ENCODE measurements around the gene PNPLA7. TPM values are rescaled to one million over a fixed set of nuclear protein-coding genes. Genes with fewer than 3 reads are reported as not detected.
A peak's percentile ranks its signal among the peaks of the same experiment; 100 is the strongest.

The PNPLA7 gene
- total RNA-seq, 1 donor from 2014 or later, result 9.8 TPM

DNA sequence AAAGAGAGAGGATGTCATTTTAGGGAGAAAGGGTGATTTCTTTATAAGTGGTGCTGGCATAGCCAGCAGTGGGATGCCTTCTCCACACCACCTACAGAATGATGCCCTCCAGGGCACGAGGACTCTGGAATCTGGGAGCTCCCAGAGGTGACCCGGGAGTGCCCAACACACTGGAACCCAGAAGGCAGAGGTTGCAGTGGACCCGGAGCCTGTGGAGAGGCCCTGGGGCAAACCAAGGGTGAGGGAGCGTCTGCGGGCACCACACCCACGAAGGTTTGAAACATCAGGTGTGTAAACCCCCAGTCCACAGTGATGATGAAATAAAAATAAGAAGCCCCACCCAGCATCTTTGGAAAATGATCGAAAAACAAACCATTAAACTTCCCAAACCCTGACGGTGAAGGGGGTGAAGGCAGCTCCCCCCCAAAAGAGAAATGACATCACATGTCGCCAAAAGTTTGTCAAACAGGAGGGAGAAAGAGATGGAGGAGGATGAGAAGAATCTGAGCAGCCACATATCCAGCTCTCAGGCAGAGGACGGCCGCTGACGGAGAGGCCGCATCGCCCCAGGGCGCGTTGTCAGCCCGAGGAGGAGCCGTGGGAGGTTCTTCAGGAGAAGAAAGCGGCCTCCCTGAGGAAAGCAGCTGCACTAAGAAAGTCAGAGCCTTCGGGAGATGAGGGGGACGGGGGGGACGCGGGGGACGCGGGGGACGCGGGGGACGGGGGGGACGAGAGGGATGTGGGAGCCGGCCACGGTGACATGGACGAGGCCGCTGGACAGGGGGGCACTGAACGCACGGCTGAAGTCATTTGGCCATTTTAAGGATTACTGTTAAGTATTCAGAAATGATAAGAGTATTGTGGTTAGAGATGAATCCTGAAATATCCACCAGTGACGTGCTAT lies 47.9 kb downstream of the PNPLA7 start:
- ATAC-seq (no peak), DNase-seq (ENCODE audit: missing footprints) (no peak)
- intact Hi-C loops (cut with DNase I), result no loop called here

DNA sequence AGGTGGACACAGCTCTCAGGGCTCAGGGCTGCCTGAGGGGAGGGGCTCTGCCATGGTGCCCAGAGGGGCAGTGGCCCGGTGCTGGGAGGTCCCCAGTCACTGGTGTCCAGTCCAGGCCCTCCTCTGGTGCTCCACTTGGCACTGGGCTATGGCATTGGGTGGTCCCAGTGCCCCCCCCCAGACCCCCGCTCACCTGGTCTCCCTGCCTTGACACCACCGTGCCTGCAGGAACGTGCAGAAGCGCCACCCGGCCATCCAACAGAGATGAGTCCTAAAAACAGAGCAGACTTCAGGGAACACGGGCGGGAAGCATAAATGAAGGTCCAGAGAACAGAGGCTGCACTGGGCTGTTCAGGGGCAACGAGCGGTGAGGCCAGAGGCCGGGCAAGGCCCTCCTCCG lies 48.7 kb downstream of the PNPLA7 start:
- ATAC-seq (no peak), DNase-seq (ENCODE audit: missing footprints) (no peak)
- intact Hi-C loops (cut with DNase I), result no loop called here

DNA sequence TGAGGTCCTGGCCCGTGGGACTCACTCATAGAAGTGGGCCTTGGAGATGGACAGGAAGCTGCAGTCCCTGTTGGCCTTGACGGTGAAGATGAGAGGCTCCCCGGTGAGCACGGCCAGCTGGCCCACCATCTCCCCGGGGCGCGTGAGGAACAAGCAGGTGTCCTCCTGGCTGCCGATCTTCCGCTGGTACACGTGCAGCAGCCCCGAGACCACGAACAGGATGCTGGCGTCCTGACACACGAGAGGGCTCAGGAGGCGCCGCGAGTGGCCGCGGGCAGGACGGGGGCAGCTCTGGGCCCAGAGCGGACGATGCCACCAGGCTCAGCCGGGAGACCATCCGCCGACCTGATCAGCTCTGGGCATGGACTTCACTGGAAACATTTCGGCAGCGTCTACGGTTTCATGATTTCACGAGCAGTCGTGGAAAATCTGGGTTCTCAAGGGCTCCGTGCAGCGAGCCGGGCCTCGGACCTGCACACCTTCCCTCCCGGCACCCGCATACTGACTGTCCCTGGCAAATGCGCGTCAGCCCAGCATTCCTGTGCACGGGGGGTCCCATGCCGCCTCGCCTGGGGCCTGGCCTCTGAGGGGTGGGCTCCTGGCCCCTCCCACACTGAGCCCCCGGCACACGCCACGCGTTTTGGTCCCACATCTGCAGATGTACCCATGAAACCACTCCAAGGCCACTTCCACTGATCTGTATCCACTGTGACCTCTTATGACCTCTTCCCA lies 49.4 kb downstream of the PNPLA7 start:
- no peak for DNase-seq (ENCODE audit: missing footprints)
- intact Hi-C loops (cut with DNase I), result no loop called here
- ATAC-seq, result no peak

DNA sequence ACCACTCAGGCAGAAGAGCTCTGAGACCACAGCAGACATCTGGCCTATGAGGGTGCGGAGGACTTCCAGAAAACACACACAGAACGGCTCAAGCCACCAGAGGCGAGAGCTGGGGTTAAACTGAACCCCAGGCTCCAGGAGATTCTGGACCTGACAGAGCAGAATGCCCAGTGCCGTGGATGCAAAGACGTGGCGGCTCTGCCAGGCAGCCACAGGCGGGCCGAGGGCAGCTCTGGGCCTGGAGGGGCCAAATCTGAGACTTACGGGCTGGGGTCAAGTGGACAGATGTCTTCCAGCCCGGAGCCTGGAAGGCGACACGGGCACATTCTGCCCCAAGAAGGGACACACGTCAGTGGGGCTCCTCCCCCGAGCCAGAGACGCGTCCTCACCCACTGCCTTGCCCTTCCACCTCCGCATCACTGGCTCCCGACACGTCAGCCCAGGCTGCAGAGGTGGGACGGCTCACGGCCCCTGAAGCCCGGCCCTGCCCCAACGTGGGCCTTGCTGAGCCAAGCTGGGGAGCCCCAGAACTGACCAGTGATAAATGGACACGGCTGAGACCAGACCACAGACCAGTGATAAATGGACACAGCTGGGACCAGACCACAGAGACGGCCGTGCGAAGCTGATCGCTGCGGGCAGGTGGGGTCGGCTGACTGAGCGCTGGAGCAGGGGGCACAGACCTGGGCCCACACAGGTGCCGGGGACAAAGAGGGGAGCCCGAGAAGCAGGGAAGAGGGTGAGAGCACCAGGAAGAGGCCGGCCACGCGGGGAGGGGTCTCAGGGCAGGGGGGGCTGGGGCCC lies 50.1 kb downstream of the PNPLA7 start:
- intact Hi-C loops (cut with DNase I), result no loop called here
- DNase-seq (ENCODE audit: missing footprints) (no peak), ATAC-seq (no peak)

DNA sequence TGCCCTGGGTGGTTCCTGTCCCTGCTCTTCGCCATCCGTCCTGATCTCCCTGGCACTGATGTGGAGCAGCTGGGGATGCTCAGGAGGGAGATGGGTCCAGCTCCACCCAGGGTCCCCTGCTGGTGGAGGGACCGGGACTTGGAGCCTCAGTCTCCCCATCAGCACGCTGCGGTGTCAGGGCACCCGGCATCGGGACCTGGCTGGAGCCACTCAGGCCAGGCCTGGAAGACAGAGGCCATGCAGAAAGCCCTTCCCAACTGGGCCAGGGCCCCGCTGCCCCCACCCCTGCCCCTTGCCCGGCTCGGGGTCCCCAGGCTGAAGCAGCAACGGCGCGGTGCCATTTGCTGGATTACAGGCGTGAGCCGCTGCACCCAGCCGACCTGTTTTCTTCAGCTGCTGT lies 50.8 kb downstream of the PNPLA7 start:
- intact Hi-C loops (cut with DNase I), result no loop called here
- no peak for DNase-seq (ENCODE audit: missing footprints)
- ATAC-seq, result no peak

DNA sequence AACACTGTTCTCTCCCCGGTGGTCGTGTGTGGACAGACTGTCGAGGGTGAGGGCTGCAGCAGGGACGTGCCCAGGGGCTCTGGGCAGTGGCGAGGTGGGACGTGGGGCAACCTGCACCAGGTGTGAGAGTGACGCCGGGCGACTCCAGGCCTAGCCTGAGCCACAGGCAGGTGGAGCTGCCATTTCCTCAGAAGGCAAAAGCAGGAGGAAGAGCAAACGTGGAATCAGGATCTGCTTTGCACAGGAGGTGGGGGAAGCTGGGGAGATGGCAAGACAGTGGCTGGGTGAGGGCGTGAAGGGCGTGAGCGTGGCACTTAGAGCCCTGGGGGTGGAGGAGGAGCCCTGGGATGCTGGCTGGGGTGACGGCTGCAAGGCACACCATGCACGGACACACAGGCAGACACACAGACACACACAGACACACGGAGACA lies 51.5 kb downstream of the PNPLA7 start:
- DNase-seq (ENCODE audit: missing footprints) (no peak), ATAC-seq (no peak)
- intact Hi-C loops (cut with DNase I), result no loop called here

DNA sequence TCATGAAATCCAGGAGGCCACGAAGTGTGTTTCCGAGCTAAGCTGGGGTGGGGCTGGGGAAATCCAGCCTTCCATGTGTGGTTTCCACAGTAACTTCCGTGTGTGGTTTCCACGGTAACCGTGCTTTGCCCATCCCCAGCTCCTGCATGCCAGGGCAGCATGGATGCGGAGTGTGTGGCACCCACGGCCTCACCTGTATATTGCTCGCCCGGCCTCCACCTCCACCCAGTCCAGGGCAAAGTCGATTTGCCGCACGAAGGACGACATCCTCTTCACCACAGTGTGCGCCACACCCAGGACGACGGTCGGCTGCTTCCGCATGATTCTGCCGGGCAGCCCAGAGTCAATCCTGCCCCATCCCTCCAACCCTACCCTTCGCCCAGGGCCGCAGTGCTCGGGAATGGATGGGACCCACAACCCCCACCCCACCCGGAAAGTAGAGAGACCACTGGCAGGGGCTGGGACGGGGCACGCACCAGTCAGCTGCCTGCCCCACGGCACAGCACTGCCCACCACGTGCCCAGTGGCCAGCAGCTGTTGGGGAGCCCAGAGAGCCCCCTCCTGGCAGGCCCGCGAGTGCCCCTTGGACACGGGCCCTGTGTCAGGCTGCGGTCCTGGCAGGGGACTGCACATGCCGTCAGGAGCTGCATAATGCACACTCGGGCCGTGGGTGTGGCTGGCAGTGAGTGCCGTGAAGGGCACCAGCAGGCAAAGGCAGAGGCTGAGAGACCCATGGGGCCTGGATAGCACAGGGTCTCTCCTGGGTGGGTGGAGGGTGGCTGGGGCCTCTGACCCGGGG lies 52.1 kb downstream of the PNPLA7 start:
- intact Hi-C loops (cut with DNase I), result no loop called here
- no peak for ATAC-seq
- no peak for DNase-seq (ENCODE audit: missing footprints)

DNA sequence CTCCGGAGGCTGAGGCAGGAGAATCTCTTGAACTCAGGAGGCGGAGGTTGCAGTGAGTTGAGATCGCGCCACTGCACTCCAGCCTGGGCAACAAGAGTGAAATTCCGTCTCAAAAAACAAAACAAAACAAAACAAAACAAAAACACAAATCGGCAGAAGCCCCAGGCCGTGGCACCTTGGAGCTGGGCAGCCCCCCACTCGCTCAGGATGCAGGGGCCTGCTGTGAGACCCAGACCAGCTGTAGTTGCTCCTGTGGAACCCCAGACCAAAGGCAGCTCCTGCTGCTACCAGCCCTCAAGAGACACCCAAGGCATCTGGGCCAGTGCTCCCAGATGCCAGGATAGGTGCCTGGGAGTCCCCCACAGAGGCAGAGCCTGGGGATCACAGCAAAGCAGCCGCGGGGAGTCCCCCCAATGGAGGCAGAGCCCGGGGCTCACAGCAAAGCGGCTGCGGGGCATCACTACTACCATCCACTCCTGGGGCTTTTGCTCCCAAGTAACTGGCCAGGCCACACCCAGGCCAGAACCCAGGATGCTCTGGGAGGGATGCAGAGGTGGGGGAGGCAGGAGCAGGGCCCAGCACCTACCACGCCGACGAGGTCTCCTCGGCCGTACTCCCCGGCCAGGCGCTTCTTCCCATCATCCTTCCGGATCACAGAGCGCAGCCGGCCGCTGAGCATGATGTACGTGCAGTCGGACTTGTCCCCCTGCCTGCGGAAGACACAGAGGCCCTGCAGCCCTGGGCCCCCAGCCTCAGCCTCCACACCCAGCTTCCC lies 53.4 kb downstream of the PNPLA7 start:
- ATAC-seq (no peak), DNase-seq (ENCODE audit: missing footprints) (no peak)
- intact Hi-C loops (cut with DNase I), result no loop called here

DNA sequence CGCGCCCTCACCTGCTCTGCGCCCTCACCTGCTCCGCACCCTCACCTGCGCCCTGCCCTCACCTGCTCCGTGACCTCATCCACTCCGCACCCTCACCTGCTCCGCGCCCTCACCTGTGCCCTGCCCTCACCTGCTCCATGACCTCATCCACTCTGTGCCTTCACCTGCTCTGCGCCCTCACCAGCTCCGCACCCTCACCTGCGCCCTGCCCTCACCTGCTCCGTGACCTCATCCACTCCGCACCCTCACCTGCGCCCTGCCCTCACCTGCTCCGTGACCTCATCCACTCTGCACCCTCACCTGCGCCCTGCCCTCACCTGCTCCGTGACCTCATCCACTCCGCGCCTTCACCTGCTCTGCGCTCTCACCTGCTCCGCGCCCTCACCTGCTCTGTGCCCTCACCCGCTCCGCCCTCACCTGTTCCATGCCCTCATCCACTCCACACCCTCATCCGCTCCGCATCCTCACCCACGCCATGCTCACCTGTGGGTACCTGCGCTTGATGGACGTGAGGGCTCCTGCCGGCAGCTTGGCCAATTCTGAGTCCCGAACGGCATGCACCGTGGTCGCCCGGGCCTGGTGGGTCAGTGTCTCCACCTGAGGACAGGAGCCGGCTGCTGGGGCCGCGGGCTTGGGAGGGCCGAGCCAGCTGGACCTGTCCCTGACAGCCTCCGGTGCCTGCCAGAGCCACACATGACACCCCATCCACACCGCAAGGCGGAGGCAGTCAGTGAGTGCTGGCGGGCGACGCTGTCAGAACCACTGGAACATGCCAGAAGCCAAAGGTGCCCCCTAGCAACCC lies 55.5 kb downstream of the PNPLA7 start:
- intact Hi-C loops (cut with DNase I), result no loop called here
- ATAC-seq, result peak; percentile 74
- DNase-seq (ENCODE audit: missing footprints), result no peak

DNA sequence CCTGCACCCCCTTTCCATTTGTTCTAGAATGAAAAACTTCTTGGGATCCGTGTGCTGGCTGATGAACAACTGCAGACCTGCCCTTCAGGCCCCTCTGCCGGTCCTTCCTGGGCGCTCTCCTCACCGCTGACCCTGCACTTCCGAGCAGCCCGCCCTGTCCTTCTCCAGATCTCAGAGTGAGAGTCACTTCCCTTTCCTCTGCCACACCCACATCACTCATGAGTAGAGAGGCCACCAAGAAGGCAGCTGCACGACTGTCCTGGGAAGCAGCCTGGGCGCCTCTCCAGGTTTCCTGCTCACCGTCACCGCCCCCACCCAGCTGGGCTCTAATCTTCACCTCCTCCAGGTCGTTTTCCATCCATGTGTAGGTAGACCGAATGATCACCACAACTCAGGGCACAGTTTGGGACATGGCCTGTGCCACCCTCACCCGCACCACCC lies 56.1 kb downstream of the PNPLA7 start:
- DNase-seq (ENCODE audit: missing footprints) (no peak), ATAC-seq (peak; percentile 47)
- intact Hi-C loops (cut with DNase I), result no loop called here

DNA sequence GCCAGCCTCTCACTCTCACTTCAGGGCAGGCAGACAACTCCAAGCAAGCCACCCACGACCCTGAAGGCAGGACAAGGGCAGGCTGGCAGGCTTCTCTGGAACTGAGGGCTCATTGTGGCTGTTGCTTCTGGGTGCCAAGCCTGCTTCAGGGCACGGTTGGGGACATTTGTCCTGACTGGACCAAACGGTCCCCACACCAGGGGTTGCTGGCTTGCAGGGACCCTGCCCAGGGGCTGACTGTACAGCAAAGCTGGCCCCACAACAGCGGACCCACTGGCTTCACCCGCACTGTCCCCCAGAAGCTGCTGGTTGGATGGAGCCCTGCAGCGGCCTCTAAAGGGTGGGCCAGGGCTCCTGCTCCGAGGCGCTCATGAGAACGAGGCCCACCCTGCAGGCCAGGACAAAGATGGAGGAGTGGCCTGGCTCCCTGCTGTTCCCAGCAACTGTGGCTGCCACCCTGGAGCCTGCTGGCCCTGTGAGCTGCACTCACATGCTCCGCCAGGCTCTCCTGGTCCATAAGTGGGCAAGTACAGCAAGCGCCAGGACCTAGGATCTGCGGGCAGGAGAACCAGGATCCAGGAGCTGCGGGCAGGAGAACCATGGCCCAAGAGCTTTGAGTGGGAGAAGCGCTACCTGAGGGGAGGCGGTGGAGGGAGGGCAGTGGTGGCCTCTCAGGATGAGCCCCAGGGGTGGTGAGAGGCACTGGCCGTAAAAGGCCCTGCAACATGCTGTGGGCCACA lies 56.7 kb downstream of the PNPLA7 start:
- DNase-seq (ENCODE audit: missing footprints), result no peak
- intact Hi-C loops (cut with DNase I), result no loop called here
- peak; percentile 11 for ATAC-seq

DNA sequence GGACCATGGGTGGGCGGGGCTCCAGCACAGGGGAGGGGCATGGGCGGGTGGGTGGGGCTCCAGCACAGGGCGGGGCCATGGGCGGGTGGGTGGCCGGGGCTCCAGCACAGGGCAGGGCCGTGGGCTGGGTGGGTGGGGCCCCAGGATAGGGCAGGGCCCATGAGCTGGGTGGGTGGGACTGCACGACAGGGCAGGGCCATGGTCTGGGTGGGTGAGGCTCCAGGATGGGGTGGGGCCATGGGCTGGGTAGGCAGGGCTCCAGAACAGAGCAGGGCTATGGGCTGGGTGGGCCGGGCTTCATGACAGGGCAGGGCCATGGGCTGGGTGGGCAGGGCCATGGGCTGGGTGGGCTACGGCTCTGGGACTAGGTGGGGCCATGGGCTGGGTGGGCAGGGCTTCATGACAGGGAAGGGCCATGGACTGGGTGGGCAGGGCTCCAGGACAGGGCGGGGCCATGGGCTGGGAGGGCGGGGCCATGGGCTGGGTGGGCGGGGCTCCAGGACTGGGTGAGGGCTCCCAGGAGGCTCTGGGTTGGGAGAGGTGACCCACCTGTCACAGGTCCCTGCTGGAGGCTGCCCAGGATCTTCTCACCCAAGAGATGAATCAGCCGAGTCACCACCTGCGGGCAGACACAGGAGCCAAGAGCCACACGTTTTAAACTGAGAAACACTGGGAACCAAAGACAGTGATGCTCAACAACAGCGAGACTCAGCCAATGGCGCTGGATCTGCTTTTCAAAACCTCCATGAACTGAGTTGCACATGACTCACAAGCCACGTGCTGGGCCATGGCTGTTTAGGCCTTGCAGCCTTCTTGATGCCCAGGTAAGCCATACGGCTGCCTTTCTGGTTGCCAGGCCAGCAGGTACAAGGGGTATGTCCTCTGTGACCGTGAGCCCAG lies 57.5 kb downstream of the PNPLA7 start:
- no peak for DNase-seq (ENCODE audit: missing footprints)
- no peak for ATAC-seq
- intact Hi-C loops (cut with DNase I), result no loop called here

DNA sequence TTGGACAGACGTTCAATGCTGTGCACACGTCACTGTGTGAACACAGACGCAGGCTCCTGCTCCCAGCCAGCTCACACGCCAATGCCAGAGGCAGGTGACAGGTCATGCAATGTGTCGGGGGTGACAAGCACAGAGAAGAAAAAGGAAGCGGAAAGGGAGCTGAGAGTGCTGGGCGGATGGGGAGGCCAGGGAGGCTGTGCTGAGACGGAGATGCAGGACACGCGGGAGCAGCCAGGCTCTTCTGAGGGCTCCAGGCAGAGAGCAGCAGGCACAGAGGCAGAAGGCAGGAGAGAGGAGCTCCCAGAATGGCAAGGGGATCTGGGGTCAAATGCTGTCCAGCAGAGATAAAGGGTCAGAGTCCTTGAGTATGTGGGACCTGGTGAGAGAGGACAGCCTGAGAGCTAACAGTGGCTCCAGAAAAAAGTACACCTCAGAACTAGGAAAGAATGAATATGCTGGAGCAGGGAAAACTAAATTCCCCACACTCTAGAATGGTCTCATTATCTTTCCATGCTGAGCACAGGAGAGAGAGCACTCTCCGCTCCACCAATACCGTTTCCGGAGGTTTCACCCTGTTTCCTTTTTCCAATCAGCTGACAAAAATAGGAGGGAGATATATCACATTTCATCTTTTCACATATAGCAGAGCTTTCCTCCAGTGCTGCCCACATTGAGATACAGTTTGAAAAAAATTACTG lies 58.3 kb downstream of the PNPLA7 start:
- intact Hi-C loops (cut with DNase I), result no loop called here
- ATAC-seq, result no peak
- no peak for DNase-seq (ENCODE audit: missing footprints)

DNA sequence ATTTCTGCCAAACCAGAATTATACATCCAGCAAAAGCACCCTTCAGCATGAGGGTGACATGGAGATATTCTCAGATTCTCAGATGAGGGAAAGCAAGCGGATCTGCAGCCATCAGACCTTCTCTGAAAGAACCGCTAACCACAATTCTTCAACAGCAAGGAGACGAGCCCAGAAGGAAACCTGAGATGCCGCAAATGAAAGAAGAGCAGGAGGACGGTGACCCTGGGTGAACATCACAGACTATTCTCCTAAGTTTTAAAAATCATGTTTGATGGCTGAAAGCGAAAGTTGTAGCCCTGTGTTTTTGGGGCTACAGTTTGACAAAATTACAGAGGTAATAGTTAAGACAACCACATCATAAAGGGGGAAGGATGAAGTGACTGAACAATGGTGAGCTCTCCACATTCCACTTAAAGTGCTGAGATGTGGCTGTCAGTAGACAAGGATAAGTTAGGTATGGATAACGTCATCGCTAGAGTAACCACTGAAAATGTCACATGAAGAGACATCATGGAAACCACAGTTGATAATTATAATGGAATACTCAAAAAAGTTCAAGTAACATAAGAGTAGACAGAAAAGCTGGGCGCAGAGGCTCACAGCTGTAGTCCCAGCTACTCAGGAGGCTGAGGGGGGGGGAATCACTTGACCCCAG lies 59.5 kb downstream of the PNPLA7 start:
- no peak for ATAC-seq
- DNase-seq (ENCODE audit: missing footprints), result no peak
- intact Hi-C loops (cut with DNase I), result no loop called here
